ENCODE results near the gene FAF2.
"Not testable (repeated sequence)": the region's sequence is repeated elsewhere in the genome, so short reads cannot be mapped to it uniquely, and the experiment has no call there.

Gene FAF2

DNA sequence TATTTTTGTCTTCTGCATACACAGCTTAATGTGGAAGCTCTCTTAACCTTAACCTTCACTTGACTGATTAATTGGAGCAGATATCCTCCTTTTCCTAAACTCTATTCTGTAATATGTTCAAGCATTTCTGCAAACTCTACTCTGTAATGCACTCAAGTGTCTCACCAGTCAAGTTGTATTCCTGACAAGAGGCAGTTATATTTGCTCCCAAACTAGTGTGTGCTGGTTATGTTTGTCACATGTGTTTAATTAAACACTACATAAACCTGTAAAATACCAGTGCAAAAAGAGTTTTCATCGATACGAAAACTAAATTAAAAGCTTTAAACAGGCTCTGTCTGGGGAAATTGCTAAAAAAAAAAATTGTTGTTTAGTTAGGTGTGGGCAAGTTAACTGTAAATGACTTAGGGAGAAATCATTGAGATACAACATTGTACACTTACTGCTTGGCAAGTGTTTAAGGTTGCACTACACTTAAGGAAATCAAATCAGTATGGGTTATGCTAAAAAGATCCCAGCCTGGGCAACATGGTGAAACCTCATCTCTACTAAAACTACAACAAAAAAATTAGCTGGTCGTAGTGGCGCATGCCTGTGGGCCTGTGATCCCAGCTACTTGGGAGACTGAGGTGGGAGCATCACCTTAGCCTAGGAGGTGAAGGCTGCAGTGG, 6.7 kb downstream of the FAF2 start:
- FAIRE-seq, result no peak
- DNase-seq (ENCODE audit: insufficient read length, low spot score), result no peak

DNA sequence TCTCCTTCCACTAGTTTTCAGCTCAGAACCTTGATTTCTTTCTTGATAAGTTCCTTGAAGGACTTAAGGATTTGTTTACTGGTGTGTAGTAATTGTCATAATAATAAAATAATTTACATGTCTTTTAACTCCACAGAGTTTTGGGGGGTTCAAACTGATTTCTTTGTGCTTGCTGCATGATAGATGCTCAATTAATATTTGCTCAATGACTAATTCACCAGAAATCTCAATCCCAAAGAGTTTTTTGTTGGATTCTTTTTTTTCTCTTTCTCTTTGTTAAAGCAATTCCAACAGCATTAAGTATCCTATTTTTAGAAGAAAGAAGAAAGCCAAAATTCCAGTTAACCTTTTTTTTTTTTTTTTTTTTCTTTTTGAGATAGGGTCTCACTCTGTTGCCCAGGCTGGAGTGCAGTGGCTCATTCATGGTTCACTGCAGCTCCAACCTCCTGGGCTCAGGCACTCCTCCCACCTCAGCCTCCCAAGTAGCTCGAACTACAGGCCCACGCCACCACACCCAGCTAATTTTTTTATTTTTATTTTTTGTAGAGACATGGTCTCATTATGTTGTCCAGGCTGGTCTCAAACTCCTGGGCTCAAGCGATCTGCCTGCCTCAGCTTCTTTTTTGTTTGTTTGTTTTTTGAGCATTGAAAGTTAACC, 10.8 kb downstream of the FAF2 start:
- DNase-seq (ENCODE audit: insufficient read length, low spot score), result no peak
- no peak for FAIRE-seq

DNA sequence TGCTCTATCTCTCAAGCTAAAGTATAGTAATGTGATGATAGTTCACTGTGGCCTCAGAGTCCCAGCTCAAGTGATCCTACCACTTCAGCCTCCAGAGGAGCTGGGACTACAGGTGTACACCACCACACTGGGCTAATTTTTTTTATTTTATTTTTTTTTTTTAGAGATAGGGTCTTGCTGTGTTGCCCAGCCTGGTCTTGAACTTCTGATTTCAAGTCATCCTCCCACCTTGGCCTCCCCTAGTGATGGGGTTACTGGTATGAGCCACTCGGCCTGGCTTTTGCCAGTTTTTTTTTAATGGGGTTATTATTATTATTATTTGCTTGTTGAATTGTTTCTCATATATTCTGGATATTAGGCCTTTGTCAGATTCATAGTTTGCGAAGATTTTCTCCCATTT, 13.2 kb downstream of the FAF2 start:
- FAIRE-seq (no peak), DNase-seq (ENCODE audit: insufficient read length, low spot score) (no peak)

DNA sequence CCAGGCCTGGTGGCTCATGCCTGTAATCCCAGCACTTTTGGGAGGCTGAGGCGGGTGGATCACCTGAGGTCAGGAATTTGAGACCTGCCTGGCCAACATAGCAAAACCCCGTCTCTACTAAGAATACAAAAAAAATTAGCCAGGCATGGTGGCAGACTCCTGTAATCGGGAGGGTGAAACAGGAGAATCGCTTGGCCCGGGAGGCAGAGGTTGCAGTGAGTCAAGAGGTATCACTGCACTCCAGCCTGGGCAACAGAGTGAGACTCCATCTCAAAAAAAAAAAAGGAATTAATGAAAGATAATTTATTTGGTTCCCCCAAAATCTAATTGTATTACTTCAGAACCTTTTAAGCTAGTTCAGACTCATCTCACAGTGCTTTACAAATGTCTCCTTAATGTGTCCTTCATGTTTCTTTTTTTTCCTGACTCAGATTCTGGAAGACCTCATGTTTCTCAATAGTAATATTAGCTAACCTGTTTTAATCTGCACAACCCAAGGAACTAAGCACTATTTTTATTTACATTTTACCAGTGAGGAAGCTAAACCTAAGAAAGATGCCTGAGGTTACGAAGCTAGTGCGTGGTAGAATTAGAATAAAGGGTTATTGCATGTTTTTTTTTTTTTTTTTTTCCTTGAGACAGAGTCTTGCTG, 15.1 kb downstream of the FAF2 start:
- FAIRE-seq (no peak), DNase-seq (ENCODE audit: insufficient read length, low spot score) (no peak)

DNA sequence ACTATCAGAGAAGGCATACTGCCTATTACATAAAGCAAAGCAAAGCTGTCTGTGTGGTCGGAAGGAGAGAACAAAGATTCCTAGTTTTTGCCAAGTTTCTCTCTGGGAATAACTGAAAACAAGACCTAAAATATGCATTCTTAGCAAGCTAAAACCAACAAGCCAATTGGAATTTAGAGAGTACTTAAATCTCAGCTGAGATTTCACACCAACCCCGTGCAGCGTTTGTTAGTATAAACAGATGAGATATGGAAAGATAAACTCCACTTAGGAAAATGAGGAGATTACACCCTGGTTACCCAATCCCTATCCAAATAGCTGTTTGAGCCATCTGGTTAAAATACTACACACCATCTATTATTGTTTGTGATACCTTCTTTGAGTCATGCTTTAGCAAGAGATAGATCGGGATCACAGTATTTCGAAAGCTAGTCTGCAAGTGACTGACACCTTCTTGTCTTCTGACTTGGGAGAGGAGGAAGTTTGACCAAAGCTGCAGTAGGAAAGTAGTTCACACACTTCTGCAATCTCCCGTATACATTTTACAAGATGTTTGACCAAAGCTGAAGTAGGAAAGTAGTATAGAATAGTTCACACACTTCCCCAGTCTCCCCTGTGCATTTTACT, 18.2 kb downstream of the FAF2 start:
- no peak for DNase-seq (ENCODE audit: insufficient read length, low spot score)
- FAIRE-seq, result no peak

DNA sequence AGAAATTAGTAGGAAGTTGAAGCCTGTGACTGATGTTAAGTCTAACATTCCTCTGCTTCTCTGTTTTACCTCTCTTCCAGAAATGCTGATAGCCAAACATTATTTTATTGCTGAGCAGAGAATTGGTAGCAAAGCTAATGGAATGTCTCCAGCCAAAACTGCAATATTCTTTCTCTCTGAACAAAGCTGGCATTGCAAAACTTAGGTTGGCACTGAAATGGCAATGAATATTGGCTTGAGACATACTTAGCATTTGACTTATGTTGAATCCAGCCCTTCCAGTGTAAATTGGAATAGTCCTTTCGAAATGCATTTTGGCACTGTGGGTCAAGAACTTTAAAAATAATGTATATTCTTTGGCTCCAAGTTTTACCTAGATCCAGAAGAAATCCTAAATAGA, 21.1 kb downstream of the FAF2 start:
- DNase-seq (ENCODE audit: insufficient read length, low spot score) (no peak), FAIRE-seq (no peak)

DNA sequence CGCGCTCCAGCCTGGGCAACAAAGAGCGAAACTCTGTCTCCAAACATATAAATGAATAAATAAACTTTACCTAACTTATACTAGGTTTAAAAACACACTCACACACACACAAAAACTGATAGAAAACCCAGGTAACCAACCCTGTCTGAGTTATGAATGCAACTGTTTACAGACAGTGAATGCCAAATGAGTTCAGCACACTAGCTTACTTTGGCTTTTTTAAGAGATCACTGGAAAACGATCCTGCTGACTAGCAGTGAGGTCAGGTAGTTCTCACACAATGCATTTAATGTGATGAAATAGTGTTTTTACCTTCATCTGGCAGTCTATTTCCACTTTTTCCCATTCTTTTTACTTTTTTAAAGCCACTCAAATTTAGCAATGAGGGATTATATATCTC, 22.4 kb downstream of the FAF2 start:
- no peak for DNase-seq (ENCODE audit: insufficient read length, low spot score)
- FAIRE-seq, result no peak

DNA sequence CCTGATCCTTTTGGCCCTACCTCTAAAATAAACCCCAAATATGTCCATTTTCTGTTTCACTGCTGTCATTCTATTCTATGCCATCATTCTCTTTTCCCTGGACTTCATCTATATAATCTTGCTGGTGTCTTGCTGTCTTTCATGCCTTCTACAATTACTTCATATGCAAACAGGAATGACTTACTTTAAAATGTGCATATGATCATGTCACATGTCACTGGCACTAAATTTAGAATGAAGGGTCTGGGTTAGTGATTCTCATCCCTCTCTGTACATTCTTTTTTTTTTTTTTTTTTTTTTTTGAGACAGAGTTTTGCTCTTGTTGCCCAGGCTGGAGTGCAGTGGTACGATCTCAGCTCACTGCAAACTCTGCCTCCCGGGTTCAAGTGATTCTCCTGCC, 22.9 kb downstream of the FAF2 start:
- no peak for FAIRE-seq
- DNase-seq (ENCODE audit: insufficient read length, low spot score), result no peak

DNA sequence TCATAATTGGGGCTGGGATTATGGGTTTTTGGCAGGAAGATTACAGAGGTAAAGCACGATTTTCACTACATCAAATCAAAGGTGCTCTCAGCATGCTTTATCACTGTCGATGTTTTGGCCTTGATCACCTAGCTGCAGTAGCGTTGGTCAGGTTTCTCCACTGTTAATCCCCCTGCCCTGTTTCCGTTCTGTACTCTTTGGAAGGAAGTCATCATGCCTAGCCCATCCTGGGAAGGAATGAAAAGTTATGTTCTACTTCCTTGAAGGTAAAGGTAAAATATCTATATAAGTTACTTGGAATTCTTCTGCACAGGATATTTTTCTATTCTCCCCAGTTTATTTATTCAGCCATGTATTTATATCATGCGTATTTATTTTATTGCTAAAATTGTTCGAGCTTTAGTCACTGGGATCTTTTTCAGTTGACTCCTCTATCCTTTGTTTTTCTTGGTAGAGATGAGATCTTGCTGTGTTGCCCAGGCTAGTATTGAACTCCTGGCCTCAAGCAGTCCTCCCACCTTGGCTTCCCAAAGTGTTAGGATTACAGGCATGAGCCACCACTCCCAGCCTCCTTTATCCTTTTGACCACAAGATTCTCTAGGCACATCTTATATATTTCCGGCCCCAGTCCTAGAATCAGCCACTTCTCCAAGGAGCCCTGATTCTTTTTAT, 25.3 kb downstream of the FAF2 start:
- no peak for FAIRE-seq
- DNase-seq (ENCODE audit: insufficient read length, low spot score), result no peak

DNA sequence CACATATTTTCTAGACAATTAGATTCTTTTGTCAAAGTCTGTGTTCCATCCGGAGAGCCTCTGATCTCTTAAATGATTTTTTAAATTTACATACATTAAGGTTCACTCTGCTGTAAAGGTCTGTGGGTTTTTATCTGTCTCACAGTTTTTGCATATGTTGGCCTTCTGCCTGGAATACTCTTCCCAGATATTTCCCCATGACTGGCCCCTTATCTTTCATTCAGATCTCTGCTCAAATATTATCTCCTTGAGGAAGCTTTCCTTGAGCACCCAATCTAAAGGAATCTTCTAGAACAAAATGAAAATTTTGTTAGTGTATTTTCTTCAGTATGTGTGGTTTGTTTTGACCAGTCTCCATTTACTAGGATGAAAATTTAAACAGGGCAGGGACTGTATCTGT, 26.3 kb downstream of the FAF2 start:
- no peak for DNase-seq (ENCODE audit: insufficient read length, low spot score)

DNA sequence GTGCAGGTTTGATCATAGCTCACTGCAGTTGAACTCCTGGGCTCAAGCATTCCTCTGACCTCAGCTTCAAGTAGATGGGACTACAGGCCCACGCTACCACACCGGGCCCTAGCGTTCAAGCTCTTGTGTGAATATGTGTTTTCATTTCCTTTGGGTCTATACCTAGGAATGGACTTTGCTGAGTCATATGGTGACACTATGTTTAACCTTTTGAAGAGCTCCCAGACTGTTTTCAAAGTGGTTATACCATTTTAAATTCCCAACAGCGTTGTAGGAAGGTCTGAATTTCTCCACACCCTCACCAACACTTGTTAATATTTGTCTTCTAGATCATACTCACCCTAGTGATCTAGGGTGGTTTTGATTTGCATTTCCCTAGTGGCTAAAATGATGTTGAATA, 33.5 kb downstream of the FAF2 start:
- DNase-seq (ENCODE audit: insufficient read length, low spot score) (no peak), FAIRE-seq (no peak)

More for the DNA sequence above, 26.3 kb downstream of the FAF2 start:
- FAIRE-seq, result no peak

DNA sequence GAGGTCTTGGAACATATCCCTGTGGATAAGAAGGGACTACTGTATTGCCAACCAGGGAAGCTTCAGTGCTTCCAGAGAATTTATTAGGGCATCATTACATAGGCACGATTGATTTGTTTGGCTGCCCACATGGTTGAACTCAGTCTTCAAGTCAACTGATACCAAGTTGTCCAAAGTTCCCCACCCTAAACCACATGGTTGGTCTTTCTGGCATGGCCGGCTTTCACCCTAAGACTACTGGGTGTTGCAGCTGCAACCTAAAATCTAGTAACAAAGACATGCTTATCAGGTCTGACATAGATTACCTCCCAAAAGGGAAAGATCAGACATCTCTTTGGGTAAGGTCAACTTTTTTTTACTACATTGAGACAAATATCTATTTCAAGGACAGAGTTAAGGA, 37.0 kb downstream of the FAF2 start:
- FAIRE-seq (no peak), DNase-seq (ENCODE audit: insufficient read length, low spot score) (no peak)

DNA sequence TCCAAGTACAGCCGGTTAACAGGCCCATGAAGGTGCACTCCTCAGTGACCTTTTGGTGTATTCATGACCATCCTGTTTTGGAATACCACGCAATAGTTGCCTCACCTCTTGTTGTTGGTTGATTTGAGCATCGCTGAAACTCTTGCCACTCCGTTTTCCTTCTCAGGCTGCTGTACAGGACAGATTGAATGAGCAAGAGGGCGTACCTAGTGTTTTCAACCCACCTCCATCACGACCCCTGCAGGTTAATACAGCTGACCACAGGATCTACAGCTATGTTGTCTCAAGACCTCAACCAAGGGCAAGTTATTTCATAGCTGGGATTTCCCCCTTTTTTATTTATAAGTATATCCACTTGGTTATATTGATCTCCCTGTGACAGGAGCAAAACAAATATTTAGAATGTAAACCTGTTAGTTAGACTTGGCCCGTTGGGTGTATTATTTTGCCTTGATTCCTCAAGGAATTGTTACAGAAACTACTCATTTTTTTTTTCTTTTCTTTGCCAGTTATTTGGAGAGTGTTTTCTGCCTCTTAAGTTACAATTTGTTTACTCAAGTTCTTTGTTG, 38.1 kb downstream of the FAF2 start:
- FAIRE-seq (no peak), DNase-seq (ENCODE audit: insufficient read length, low spot score) (no peak)

DNA sequence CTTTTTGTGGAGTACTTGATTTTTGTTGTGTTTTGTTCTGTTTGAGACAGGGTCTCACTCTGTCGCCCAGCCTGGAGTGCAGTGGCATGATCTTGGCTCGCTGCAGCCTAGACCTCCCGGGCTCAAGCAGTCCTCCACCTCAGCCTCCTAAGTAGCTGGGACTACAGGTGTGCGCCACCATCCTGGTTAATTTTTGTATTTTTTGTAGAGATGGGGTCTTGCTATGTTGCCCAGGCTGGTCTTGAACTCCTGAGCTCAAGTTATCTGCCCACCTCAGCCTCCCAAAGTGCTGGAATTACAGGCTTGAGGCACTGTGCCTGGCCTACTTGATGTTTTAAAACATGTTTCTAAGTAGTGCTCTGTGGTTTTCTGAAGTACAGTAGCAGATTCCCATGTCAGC, 39.0 kb downstream of the FAF2 start:
- FAIRE-seq; DNase-seq (ENCODE audit: insufficient read length, low spot score): not testable (repeated sequence)

DNA sequence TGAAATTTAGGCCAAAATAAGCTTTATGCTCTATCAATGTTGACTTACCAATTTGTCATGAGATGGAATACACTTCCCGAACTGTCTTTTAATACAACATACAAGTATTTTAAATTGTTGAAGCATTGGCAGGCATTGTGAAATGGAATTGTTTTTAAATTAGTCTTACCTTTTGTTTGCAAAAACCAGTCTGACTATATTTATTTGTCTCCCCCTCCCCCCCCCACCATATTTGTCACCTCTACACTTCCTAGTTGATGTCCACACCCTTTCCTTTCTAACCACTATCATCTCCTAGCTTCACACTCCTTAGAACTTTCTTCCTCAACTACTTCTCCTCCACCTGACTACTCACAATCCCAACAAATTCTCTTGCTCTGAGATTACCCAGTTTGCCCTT, 40.9 kb downstream of the FAF2 start:
- no peak for FAIRE-seq
- DNase-seq (ENCODE audit: insufficient read length, low spot score), result no peak

DNA sequence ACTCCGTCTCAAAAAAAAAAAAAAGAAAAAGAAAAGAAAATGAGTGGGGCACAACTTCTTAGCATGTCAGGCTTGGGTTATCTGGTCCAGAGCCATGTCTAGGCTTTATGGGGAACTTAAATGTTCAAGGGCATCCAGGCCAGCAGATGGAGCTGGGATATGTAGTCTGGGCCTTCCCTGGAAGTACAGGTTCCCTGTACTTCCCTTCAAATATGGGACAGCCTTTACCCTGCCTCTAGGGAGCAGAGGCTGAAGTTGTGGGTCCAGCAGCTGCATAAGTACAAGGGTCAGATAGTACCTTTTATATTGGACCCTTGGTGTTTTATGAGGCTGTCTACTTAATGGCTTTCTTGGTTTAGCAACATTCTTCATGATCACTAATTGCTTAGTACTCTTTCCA, 42.1 kb downstream of the FAF2 start:
- no peak for DNase-seq (ENCODE audit: insufficient read length, low spot score)
- FAIRE-seq, result no peak

DNA sequence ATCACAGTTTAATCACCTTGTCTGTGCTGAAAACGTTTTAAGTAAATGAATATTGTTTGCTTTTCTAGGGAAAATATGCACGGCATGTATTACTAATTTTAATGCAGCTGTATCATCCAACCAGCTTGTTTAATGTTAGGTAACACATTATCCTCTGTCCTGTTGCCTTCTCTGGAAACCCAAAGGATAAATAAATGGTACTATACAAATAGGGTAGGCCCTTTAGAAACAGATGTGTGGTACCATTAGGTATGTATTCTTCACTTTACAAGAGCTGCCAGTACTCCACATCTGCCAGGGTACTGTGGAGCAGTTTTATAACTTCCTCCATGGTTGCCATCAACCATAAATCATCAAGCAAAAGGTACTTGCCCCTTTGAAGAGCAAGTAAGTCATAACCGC, 42.9 kb downstream of the FAF2 start:
- FAIRE-seq (no peak), DNase-seq (ENCODE audit: insufficient read length, low spot score) (no peak)

DNA sequence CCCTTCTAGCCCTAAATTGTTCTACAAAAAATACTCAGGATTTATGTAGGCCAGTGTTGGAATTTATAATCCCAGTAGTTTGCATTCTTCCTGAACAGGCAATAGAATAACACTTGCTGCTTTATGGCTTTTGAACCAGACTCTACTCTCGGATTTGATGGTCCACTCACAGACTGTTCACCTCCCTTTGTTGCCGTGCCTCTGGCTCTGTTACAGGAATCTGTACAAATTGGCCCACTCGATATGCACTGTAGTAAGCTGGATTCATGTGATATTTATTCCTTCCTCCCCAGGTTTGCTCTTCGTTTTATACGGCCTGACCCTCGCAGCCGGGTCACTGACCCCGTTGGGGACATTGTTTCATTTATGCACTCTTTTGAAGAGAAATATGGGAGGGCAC, 43.7 kb downstream of the FAF2 start:
- DNase-seq (ENCODE audit: insufficient read length, low spot score) (no peak), FAIRE-seq (no peak)

DNA sequence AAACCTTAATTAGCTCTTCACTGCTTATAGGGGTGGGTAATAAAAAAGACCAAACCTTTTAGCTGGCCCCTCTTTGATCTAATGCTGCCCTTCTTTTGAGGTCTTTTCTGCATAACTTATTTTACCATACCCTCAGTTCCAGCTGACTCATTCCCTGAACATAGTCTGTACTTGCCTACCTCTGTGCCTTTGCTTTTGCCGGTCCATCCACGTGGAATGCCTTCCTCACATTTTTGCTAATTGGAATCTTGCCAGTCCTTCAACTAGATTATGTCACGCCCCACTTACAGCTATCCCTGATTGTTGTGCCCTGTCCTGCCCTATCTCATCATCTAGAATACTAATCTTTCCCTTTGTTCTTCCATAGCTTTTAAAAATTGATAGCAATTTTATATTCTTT, 44.2 kb downstream of the FAF2 start:
- FAIRE-seq, result no peak
- DNase-seq (ENCODE audit: insufficient read length, low spot score), result no peak

DNA sequence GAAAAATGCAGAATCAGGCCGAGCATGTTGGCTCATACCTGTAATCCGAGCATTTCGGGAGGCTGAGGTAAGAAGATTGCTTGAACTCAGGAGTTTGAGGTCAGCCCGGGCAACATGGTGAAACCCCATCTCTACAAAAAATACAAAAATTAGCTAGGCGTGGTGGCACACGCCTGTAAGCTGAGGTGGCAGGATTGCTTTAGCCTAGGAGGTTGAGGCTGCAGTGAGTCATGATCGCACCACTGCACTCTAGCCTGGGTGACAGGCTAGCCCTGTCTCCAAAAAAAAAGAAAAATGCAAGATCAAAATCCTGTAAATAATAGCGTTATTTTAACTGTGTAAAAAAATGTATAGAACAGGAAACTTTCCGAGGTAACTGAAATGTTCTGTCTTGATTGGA, 49.7 kb downstream of the FAF2 start:
- FAIRE-seq (no peak), DNase-seq (ENCODE audit: insufficient read length, low spot score) (no peak)

DNA sequence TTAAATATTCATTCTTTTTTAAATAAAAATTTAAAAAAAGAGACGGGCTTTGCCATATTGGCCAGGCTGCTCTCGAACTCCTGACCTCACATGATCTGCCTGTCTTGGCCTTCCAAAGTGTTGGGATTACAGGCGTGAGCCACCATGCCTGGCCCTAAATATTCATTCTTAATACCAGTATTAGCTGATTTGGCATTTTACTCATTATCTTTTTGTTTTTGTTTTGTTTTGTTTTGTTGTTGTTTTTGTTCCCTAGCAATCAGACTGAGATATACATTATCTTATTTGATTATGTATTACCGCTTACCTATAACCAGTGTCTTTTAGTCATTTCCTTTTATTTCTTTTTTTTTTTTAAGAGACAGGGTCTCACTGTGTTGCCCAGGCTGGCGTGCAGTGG, 51.1 kb downstream of the FAF2 start:
- DNase-seq (ENCODE audit: insufficient read length, low spot score), result no peak
- FAIRE-seq, result no peak

Measured in GM19239 (cell line).